Uterine smooth muscle cell (primary cell): ENCODE data around the gene SORBS1. TPM values are rescaled to one million over a fixed set of nuclear protein-coding genes. Genes with fewer than 3 reads are reported as not detected.

Source experiments
- total RNA-seq: library from RNA; depleted of rRNA; stranded (reverse); fragments of >200 nt; gene quantifications from 2 replicates; pipeline ENCODE4 v1.2.3, GENCODE V29; 2014

The SORBS1 gene
- total RNA-seq: 0.55 and 0.75 TPM in 2 replicates

GRCh38 chr10:95561177-95561863, at the start of gene SORBS1:
Gene SORBS1, minus strand, starts transcription at chr10:95561371. Its CDS starts 120,236 bp downstream, at chr10:95441135.

GRCh38 chr10:95290461-95291364, 270.5 kb downstream of the SORBS1 start, which contains the start of gene PDLIM1:
Gene PDLIM1, minus strand, starts transcription at chr10:95291003. Its CDS starts 88 bp downstream, at chr10:95290915.

Other genes starting within 250 kb of the SORBS1 start
- 96.8 and 145 TPM in 2 replicates for gene ALDH18A1, start 95.3 kb upstream of the SORBS1 start, total RNA-seq
- gene TCTN3, start 132.6 kb upstream of the SORBS1 start, total RNA-seq: 27.9 and 34.7 TPM in 2 replicates
- under 0.01 TPM in 1 of 2 replicates, not detected in the other for gene ENTPD1, start 194.8 kb upstream of the SORBS1 start, total RNA-seq